ENCODE measurements around the gene FGFR2. TPM values are rescaled to one million over a fixed set of nuclear protein-coding genes. Genes with fewer than 3 reads are reported as not detected.

The FGFR2 gene
- total RNA-seq, 1 donor from 2014 or later: 88.3 TPM

GRCh38 chr10:121610798-121611323 lies 12.6 kb upstream of the FGFR2 start:
- no peak overlapping the region for H3K4me3 Mint-ChIP-seq
- H3K36me3 Mint-ChIP-seq: no peaks in the 10 kb centered on the region
- no peak overlapping the region for H3K27ac Mint-ChIP-seq
- H3K4me1 Mint-ChIP-seq: peaks cover 46% of the 10 kb centered on the region
- H3K27me3 Mint-ChIP-seq (ENCODE audit: low read depth): no peaks in the 10 kb centered on the region
- TF ChIP-seq CTCF (IDR thresholded peaks at IDR 0.05; ENCODE audit: unreplicated experiment): no peak
- no peaks in the 10 kb centered on the region for H3K9me3 Mint-ChIP-seq
- DNase-seq (ENCODE audit: low spot score in 2 of 2, unreplicated experiment in 2 of 2): no peak

GRCh38 chr10:121609426-121610380 lies 11.5 kb upstream of the FGFR2 start:
- Mint-ChIP-seq H3K36me3 (no peaks in the 10 kb centered on the region), H3K27me3 (ENCODE audit: low read depth) (no peaks in the 10 kb centered on the region), H3K4me1 (peaks cover 37% of the 10 kb centered on the region), H3K9me3 (no peaks in the 10 kb centered on the region), H3K4me3 (peak overlapping the region; percentile 48), H3K27ac (no peak overlapping the region)
- TF ChIP-seq CTCF (IDR thresholded peaks at IDR 0.05; ENCODE audit: unreplicated experiment): no peak
- DNase-seq (ENCODE audit: low spot score in 2 of 2, unreplicated experiment in 2 of 2): no peak

- Mint-ChIP-seq H3K9me3 (no peaks in the 10 kb centered on the region), H3K4me1 (peaks cover 36% of the 10 kb centered on the region), H3K27ac (peak overlapping the region; percentile 34), H3K4me3 (peak overlapping the region; percentile 64), H3K27me3 (ENCODE audit: low read depth) (no peaks in the 10 kb centered on the region), H3K36me3 (no peaks in the 10 kb centered on the region)
- peak; percentile 57 to 77 for DNase-seq (ENCODE audit: low spot score in 2 of 2, unreplicated experiment in 2 of 2)
- peak; percentile 90 for TF ChIP-seq CTCF (IDR thresholded peaks at IDR 0.05; ENCODE audit: unreplicated experiment)
Measured at GRCh38 chr10:121608469-121609190, 10.4 kb upstream of the FGFR2 start.

- no peak for DNase-seq (ENCODE audit: low spot score in 2 of 2, unreplicated experiment in 2 of 2)
- Mint-ChIP-seq H3K27ac (no peak overlapping the region), H3K9me3 (no peaks in the 10 kb centered on the region), H3K4me1 (peaks cover 36% of the 10 kb centered on the region), H3K27me3 (ENCODE audit: low read depth) (no peaks in the 10 kb centered on the region), H3K4me3 (peak overlapping the region; percentile 64), H3K36me3 (no peaks in the 10 kb centered on the region)
- no peak for TF ChIP-seq CTCF (IDR thresholded peaks at IDR 0.05; ENCODE audit: unreplicated experiment)
Measured at GRCh38 chr10:121607310-121608055, 9.2 kb upstream of the FGFR2 start.

GRCh38 chr10:121605708-121606107 lies 7.5 kb upstream of the FGFR2 start:
- Mint-ChIP-seq H3K9me3 (no peaks in the 10 kb centered on the region), H3K36me3 (no peaks in the 10 kb centered on the region), H3K4me3 (no peak overlapping the region), H3K27me3 (ENCODE audit: low read depth) (peaks cover 5% of the 10 kb centered on the region), H3K4me1 (peaks cover 34% of the 10 kb centered on the region), H3K27ac (no peak overlapping the region)
- no peak for TF ChIP-seq CTCF (IDR thresholded peaks at IDR 0.05; ENCODE audit: unreplicated experiment)
- no peak for DNase-seq (ENCODE audit: low spot score in 2 of 2, unreplicated experiment in 2 of 2)
